HG02943 (cell line): ENCODE data around the gene SMARCD1.

ENCODE experiments used
- ATAC-seq: cut with Tn5 transposase; IDR thresholded peaks from one replicate; pipeline ENCODE4 v1.9.1; 2021; ENCODE audit warnings: mild to moderate bottlenecking, low read depth, moderate library complexity; ENCODE audit not compliant: unreplicated experiment

Gene SMARCD1

DNA sequence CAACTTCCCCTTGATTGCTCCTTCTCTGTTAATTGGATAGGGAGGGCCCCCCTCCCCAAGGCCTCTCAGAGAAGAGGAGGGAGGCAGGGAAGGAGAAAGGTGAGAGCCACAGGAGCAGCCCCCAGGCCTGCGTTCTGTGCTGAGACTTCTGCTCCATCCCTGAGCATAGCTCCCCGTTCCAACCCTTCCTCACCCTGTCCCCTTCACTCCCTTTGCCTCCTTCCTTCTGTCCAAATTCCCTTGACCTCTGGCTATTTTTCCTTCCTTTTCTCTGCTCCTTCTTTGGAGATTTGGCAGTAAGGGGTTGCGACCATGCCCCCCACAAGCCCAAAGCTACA lies 28.5 kb upstream of the SMARCD1 start:
- ATAC-seq = no peak

DNA sequence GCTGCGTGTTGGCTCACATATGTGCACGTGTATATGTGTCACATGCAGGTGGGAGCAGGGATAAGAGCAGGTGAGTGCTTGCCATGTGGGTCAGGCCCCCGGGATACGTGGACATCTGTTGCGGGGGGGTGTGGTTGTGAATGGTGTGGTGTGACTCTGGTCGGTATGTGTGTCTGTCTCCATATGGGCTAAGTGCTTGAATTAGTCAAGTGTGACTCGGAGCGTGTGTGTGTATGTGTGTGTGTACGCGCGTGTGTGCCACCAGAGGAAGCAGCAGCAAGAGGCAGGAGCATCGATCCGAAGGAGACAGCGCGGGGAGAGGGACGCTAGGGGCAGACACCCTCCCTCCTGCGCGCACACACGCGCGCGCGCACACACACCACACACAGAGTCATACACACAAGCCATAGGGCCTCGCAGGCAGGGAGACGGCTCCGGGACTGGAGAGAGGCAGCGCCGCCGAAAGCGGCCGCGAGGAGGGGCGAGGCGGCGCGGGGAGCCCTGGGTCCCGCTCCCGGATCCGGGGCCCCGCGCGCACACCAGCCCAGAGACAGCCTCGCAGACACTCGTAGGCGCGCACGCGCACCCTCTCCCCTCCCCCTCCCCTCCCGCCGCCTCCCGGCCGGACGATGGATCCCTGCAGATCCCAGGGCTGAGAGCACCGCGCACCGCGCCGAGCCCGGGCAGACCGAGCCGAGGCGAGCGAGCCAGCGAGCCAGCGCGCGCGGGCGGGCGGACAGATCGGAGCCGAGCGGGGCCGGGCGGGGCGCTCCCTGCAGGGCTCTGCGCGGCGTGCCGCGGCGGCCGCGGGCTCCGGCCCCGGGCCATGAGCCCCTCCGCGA lies 27.9 kb upstream of the SMARCD1 start, which contains the start of gene ASIC1:
ASIC1 (plus strand) TSS at position 597 of the 842 bp plus-strand sequence. CDS start 1,171 bp downstream, outside the sequence.
- ATAC-seq = no peak

DNA sequence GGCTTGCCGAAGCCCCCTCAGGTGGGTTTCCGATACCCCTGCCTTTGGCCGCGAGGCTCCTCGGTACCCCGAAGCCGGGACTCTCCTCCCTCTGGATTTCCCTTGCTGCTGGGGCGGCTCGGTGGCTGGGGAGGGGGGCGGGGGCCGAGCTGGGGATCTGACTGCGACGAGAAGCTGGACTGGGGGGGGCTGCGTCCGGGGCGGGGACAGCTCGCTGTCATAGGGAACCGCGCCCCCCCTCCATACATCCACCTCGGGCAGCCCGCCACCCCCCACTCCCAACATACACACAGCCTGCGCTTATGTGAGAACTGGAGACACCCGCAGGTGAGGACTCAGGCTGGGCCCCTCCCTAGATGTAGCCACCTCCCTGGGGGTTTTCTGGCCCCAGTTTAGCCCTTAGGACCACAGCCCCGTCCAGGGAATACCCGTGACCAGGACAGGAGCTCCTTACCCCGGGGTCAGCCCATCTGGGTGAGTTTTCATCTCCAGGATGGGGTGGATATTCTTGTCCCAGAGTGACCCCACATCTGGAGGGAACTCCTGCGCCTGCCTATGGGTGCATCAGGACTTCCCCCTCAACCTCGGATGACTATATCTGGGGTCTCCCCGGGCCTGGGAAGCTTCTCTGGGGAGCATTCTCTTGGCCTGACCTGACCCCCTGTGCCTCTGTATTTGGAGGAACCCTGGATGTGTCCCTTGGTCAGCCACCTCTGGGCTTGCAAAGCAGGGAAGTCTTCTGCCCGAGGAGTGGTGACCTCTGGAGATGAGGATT lies 27.1 kb upstream of the SMARCD1 start:
- ATAC-seq = no peak

DNA sequence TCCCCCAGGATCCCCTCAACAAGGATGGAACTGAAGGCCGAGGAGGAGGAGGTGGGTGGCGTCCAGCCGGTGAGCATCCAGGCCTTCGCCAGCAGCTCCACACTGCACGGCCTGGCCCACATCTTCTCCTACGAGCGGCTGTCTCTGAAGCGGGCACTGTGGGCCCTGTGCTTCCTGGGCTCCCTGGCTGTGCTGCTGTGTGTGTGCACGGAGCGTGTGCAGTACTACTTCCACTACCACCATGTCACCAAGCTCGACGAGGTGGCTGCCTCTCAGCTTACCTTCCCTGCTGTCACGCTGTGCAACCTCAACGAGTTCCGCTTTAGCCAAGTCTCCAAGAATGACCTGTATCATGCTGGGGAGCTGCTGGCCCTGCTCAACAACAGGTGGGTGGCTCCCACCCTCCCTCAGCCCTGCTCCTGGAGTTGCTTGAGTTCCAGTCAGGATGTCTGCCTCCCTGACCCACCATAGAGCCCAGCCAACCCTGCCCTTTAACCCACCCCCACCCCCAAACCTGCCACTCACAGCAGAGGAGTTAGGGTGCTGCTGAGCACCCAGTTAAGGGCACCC lies 26.3 kb upstream of the SMARCD1 start:
- ATAC-seq = no peak

DNA sequence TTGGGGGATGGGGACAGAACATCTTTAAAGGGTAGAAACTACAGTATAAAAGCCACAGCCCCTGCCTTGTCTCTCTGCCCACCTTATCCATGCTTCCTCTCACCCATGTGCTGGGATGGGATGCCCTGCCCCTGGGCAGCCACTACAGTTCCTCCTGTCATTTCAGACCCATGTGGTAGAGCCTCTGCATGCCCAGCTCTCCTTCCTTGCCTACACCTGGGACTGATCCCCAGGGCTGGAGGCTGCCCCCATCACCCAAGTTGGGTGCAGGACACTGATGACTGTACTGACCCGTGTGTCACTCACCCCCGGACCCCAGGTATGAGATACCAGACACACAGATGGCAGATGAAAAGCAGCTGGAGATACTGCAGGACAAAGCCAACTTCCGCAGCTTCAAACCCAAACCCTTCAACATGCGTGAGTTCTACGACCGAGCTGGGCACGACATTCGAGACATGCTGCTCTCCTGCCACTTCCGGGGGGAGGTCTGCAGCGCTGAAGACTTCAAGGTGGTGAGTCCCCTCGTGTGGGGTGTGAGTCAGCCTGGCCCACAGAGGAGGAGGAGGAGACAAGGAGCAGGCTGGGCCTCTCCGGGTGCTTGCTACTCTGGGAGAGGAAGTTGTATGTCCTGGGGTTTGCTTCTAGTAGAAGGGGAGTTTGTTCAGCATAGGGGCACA lies 25.6 kb upstream of the SMARCD1 start:
- ATAC-seq = no peak

DNA sequence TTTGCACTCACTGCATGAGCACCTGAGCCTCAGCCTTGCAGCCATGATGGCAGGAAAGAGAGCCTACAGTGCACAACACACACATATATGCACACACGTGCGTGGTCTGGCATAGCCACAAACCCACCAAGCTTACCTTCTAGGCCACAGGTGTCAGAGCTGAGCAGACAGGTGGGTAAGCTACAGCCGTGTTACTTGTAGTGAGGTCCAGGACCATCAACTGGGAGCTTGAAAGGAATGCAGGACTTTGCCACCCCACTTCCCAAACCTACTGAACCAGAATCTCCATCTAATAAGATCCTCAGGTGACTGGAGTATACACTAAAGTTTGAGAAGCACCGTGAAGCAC lies 25.0 kb upstream of the SMARCD1 start:
- no peak for ATAC-seq

DNA sequence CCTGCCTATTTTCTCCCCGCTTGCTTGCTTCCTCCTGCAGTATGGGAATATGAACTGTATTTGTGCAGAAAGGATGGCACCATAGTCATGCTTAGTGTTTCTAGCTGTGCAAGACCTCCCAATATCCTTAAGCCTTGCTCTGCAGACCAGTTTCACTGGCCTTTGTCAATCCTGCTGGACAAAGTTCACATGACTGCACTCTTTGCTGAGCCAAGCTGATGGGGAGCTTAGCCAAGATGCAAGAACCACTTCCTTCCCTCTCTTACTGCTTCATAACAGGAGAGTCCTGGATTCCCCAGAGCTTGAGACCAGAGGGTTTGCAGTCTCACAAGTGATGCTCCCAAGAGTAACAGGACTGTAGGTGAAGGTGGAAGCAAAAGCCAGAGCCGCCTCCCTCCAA lies 24.0 kb upstream of the SMARCD1 start:
- ATAC-seq = no peak

DNA sequence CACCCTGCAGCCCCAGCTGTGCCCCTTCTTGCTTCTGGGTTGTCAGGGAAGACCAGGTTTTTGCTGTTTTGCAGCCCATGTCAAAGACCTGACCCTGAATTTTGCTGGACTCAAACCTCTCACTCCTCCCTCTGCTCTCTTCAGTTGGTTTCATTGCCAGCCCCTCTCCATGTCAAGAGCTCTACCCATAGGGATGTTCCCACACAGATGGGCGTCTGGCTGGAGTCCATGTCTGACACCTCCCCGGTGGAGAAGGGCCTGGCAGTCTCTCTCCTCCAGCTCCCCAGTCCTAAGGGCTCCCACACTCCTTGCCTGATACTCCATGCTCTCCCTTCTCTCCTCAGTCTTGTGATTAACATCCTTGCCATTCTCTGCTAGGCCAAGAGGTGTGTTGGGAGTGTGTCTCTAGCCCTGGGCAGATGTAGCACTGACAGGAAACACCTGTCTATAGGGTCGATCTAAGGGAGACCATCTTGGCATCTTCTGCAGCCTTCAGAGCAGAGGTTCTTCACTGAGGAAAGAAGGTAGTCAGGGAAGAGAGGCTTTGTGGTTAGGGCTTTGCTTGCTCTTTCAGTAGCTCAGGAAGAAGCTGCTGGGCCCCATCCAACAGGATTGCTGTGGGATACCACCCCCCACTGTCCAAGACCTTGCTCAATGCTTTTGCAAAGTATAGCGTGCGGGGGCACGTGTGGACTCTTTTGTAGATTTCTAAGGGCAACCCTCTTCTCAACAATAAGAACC lies 23.0 kb upstream of the SMARCD1 start:
- no peak for ATAC-seq

DNA sequence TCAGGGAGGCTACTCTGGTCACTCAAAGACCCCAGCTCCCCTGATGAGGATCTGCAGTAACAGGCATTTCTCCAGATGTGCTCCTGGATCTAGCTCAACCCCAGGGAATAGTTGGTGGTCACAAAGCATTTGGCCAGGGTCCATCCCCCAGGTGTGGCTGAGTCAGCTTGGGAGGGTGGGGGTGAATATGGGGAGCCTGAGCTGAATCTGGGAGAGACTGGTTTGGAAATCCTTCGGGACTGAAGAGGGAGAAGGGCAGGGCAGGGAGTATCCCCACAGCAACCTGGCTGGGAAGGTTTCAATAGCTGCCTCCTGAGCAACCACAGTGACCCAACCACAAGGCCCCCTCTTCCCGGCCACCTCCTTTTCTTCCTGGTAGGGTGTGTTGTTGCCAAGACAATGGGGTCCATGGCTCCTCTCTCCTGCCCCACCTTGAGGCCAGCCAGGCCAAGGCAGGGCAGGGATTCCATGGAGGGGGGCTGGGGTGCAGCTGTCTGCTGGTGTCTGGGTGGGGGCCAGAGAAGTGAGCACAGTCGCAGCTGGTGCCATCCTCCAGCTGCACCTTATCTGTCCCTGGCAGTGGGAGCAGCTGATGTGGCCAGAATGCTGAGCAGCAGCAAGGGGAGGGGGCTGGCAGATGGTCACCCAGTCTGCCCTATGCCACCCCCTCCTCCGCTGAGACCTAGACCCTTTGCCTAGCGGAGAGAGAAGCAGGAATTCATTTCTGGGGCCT lies 22.2 kb upstream of the SMARCD1 start:
- no peak for ATAC-seq

DNA sequence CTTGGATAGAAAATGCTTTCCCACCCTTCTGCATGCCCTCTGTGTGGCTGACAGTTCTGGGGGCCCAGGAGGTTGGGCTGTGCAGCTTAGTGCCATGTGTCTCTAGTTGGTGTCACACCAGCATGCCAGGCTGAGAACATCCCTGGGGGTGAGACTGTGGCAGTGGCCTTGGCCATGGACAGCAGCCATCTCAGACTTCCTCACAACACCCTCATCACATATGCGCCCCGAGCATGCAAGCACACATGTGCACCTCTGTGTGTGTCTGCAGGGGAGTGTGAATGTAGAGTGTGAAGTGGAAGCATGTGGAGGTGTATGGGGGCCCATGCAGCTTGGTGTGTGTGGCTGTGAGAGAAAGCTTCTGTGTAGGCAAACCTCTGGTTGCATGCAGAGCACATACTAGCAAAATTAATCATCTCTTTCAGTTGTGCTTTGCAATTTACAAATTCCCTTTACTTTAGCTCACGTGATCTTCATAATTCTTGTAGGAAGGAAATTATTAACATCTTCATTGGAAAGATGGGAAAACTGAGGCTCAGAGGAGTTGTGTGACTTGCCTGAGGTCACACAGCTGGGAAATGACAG lies 19.3 kb upstream of the SMARCD1 start:
- ATAC-seq = no peak

DNA sequence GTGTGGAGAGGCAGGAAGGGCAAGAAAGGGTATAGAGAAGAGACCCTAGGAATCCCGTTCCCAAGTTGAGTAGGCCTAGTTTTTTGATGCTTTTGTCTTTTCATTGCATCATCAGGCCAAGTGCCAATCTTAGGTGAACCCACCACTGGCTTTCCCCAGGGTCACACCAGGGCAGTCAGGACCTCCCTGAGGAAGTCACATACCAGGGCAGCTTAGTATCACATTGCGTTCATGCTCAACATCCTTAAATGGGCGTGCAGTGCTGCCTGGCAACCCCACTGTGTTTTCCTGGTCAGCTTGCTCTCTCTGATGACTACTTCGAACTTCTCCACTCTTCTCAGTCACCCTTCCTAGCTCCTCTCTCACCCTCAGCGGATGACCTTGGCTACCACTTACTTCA lies 18.7 kb upstream of the SMARCD1 start:
- ATAC-seq = no peak

DNA sequence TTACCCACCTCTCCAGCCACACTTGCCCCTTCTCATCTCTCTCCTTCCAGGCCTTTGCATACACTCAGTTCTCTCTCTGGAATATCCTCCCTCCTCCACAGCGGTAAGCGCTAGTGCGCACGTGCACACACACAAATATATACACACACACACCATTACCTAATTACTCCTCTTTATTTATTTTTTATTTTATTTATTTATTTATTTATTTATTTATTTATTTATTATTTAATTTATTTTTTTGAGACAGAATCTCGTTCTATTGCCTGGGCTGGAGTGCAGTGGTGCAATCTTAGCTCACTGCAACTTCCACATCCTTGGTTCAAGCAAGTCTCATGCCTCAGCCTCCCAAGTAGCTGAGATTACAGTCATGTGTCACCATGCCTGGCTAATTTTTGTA lies 16.1 kb upstream of the SMARCD1 start:
- ATAC-seq = no peak

DNA sequence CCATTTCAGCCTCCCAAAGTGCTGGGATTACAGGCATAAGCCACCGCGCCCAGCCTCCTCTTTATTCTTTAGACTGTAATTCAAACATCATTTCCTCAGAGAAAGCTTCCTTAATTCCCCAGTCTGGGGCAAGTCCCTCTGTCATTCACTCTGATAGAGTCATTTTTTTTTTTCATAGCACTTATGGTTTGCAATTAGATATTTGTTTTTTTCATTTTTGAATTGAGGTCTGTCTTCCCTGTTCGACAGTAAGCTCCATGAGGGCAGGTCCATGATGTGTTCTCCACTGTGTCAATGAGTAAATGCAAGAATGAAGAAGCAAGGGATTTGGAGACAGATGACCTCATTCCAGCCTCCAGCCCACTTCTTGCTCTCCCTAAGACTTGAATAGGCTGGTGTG lies 15.6 kb upstream of the SMARCD1 start:
- ATAC-seq = no peak

DNA sequence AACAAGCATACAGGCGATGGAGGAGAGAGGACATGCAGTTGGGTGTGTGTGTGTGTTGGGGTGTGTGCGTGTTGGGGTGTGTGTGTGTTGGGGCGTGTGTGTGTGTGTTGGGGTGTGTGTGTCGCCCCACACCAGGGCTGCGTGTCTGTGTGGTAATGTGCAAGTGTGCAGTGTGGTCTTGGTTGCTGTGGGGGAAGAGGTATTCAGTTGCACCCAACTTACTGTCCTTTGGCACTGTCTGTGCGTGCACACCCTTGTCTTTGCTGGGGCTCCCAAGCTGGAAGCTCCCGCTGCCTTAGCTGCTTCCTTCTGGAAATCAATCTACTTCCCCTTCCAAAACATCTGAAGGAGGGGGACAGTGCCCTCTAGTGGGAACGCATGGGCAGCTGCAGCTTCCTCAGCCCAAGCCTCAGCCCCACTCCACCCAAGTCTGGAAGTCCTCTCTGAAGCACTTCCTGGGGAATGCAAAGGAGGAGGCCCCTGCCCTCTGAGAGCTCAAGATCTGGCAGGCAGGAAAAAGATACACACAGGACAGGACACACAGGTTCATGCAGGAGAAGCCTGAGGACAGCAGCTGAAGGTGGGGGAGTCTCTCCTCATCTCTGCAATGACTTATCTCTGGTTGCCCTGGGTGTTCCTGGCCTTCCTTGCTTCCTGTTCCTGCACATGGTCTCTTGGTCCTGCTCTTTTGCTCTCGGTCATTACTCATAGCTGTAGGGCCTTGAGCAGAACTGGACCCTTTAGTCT lies 14.7 kb upstream of the SMARCD1 start:
- ATAC-seq = no peak

DNA sequence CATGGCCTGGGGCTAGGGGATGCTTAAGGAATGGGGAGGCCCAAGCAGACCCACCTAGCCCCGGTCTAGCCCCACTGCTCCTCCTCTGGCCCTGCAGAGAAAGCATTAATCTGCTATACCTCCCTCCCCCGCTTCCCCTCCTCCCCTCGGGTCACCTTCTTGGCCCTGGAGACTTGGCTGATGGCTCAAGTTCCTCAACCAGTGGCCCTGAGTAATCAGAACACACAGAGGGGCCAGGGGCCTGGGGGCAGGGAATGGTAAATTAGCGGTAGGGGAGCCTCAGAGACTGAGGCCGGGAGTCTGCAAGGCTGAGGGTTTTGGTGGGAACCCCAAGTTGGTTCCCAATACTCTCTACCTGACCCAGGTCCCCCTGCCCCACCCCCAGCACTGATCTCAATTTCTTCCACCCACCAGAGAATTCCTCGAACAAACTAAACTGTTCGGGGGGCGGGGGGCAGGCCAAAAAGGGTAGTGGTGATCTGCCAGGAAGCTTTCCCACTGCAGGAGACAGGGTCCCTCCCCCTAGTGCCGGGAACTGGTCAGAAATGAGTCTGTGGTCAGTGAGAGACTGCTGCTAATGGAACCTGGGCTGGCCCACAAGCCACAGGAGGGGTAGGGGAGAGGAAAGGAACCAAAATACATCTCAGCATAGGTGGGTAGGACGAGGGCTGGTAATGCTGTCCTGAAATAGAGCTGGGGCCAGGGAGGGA lies 12.8 kb upstream of the SMARCD1 start:
- no peak for ATAC-seq

DNA sequence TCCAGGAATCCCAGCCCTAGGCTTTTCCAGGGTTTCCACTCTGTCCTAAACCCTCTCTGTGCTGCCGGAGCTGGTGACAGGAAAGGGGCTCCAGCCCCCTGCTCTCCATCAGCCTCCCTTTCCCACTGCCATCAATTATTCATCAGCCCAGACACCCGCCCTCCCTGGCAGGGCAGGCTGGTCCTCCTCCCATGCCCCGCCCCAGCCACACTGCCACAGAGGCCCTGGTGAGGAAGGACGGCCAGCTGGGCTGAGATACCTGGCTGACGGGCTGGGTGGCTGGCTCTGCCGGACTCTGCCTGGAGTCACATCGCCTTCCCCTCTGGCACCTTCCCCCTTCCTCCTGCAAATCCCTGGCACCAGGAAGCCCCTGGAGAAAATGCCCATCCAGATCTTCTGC lies 11.9 kb upstream of the SMARCD1 start:
- ATAC-seq = no peak

DNA sequence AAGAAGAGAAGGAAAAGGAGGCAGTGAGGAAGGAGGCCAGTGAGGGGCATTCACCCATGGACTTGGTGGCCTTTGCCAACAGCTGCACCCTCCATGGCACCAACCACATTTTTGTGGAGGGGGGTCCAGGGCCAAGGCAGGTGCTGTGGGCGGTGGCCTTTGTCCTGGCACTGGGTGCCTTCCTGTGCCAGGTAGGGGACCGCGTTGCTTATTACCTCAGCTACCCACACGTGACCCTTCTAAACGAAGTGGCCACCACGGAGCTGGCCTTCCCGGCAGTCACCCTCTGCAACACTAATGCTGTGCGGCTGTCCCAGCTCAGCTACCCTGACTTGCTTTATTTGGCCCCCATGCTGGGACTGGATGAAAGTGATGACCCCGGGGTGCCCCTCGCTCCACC lies 11.4 kb upstream of the SMARCD1 start:
- no peak for ATAC-seq
